ENCODE measurements around the gene TMCC1.
"Not testable (repeated sequence)": the region's sequence is repeated elsewhere in the genome, so short reads cannot be mapped to it uniquely, and the experiment has no call there.

Gene TMCC1

DNA sequence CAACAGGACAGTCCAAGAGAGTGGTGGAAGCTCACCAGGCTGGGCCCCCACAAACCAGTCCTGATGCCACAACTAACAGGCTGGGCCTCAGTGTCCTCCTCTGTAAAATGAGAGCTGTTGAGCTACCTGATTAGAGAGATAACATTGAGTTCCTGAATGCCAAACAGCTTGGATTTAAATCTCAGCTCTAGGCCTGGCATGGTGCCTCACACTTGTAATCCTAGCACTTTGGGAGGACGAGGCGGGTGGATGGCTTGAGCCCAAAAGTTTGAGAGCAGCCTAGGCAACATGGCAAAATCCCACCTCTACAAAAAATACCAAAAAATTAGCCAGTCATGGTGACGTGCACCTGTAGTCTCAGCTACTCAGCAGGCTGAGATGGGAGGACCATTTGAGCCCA is 20.1 kb upstream of the TMCC1 start:
- no peak for ATAC-seq
- Mint-ChIP-seq H3K9me3 (peaks cover 18% of the 10 kb centered on the region), H3K27ac (no peak overlapping the region), H3K36me3 (no peaks in the 10 kb centered on the region), H3K4me3 (no peak overlapping the region), H3K4me1 (no peaks in the 10 kb centered on the region)
- DNase-seq (ENCODE audit: low spot score in 2 of 2) = no peak

DNA sequence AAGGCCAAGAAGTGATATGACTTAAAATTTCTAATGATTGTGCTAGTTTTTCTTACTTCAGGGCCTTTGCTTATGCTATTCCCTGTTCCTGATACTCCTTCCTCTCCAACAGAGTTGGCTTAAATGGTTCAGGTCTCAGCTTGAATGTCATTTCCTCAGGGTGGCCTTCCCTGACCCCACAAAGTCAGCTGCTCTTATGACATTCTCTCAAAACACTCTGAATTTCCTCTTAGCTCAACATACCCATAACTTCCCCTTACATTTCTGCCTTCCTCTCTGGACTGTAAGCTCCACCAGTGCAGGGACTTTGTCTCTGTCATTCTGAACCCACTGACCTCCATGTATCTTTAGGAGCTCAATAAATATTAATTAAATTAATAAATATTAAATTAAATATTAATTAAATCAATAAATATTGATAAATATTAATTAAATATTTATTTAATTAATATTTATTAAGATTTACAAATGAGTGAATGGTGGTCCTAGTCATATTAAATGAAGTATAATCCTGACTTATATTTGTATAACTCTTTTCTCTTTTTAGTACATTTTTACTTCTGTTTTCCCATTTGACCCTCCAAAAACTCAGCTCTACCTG is 17.9 kb upstream of the TMCC1 start:
- no peak overlapping the region for H3K27ac Mint-ChIP-seq
- peaks cover 9% of the 10 kb centered on the region for H3K9me3 Mint-ChIP-seq
- H3K4me3 Mint-ChIP-seq = no peak overlapping the region
- no peak for ATAC-seq
- H3K4me1 Mint-ChIP-seq = no peaks in the 10 kb centered on the region
- DNase-seq (ENCODE audit: low spot score in 2 of 2) = no peak
- H3K36me3 Mint-ChIP-seq = no peaks in the 10 kb centered on the region

DNA sequence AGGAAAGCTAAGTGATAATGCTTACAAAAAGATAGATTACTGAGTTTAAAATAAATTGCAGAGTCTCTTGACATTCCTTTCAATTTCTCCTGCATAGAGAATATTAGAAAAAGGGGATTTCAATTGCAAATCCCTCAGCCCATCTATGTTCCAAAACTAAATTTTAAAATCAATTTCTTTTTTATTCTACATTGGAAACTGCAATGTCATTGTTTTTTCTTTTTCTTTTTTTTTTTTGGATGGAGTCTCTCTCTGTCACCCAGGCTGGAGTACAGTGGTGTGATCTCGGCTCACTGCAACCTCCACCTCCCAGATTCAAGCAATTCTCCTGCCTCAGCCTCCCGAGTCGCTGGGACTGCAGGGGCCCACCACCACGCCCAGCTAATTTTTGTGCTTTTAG is 15.7 kb upstream of the TMCC1 start:
- ATAC-seq; H3K4me1 Mint-ChIP-seq; H3K9me3 Mint-ChIP-seq; H3K27ac Mint-ChIP-seq; H3K36me3 Mint-ChIP-seq; H3K4me3 Mint-ChIP-seq; DNase-seq (ENCODE audit: low spot score in 2 of 2): not testable (repeated sequence)

GRCh38 chr3:129908417-129908816 is 14.9 kb upstream of the TMCC1 start:
- Mint-ChIP-seq H3K27ac (no peak overlapping the region), H3K4me3 (no peak overlapping the region), H3K36me3 (no peaks in the 10 kb centered on the region), H3K9me3 (peaks cover 6% of the 10 kb centered on the region), H3K4me1 (no peaks in the 10 kb centered on the region)
- ATAC-seq = no peak
- DNase-seq (ENCODE audit: low spot score in 2 of 2) = no peak

DNA sequence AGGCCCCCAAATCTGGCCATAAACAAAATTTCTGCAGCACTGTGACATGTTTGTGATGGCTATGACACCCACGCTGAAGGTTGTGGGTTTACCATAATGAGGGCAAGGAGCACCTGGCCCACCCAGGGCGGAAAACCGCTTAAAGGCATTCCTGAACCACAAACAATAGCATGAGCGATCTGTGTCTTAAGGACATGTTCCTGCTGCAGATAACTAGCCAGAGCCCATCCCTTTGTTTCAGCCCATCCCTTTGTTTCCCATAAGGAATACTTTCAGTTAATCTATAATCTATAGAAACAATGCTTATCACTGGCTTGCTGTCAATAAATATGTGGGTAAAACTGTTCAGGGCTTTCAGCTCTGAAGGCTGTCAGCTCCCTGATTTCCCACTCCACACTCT is 7.8 kb upstream of the TMCC1 start:
- not testable (repeated sequence) for H3K27ac Mint-ChIP-seq; H3K36me3 Mint-ChIP-seq; H3K4me3 Mint-ChIP-seq; H3K4me1 Mint-ChIP-seq; DNase-seq (ENCODE audit: low spot score in 2 of 2); ATAC-seq; H3K9me3 Mint-ChIP-seq

DNA sequence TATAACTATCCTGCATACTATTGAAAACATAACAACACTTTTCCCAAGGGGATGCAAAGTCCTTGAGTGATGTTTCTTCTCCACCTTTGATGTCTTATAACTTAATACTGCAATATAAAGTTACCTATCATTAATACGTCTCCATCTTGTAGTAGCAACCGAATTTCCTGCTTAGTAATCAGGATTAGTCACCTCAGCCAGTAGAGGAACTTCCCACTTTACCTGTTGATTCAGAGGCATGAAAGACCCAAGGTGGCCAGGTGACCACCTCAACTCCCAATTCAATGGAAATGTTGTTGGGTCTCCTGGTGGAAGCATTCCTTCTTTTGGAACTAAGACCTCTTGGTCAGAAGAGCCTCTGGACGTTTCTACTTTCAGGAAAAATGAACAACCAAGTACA is 3.5 kb upstream of the TMCC1 start:
- Mint-ChIP-seq H3K36me3 (peaks cover 16% of the 10 kb centered on the region), H3K27ac (no peak overlapping the region), H3K9me3 (no peaks in the 10 kb centered on the region), H3K4me1 (peaks cover 18% of the 10 kb centered on the region), H3K4me3 (no peak overlapping the region)
- no peak for ATAC-seq
- DNase-seq (ENCODE audit: low spot score in 2 of 2) = no peak

DNA sequence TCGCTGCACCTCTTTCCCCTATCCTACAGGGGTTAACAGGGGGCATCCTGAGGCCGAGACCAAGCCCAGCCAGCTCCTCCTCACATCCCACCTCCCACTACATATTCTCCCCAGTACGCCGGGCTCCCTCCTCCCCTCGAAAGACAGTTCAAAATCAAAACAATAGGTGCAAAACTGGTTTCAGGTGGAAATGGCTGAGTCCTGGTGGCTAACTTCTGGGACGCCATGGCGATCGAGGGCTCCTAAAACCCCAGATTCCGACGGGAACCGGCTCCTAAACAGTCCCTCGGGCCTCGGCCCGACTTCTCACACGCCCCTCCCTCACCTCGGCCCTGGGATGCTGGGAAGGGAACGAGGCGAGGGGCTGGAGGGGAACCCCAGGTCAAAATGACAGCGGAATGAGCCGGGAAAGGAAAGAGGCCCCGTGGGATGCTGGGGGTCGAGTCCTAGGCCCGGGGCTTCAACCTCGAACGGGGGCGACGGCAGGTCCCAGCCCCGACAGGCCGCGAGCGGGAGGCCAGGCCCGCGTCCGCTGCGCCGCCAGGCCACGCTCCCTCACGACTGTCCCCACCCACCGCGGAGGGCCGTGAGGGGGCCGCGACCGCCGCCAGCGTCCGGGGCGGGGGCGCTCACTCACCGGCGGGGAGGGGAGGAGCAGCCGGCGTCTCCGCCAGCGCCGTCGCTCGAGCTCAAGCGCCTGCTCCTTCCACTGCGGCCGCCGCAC is 492 bp downstream of the TMCC1 start:
- peaks cover 43% of the 10 kb centered on the region for H3K4me1 Mint-ChIP-seq

DNA sequence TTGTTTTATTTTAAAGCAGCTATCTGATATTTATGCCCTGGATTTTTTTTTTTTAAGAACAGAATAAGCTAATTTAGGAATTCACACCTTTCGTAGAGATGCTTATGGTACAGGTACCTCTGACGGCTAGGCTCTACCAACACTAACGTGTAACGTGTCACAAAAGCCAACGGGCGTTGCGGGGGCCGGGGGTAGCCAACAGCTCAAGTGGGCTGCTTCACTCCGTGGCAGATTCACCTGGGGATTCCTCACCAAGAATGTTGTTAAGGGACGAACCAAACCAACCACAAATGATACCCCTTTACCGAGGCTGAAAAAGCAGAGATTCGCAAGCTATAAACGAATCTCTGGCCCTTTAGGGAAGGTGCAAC is 1.0 kb downstream of the TMCC1 start:
- H3K4me1 Mint-ChIP-seq = peaks cover 49% of the 10 kb centered on the region
- peak in 1 of 2 donors; percentile 11 for DNase-seq (ENCODE audit: low spot score in 2 of 2)

More for the DNA sequence above, 492 bp downstream of the TMCC1 start:
- H3K27ac Mint-ChIP-seq = peak overlapping the region; percentile 91
- peak overlapping the region; percentile 89 for H3K4me3 Mint-ChIP-seq
- ATAC-seq (peak; percentile 89), DNase-seq (ENCODE audit: low spot score in 2 of 2) (peak in 1 of 2 donors; percentile 70)
- peaks cover 16% of the 10 kb centered on the region for H3K36me3 Mint-ChIP-seq
- no peaks in the 10 kb centered on the region for H3K9me3 Mint-ChIP-seq

GRCh38 chr3:129890891-129891290 is 2.6 kb downstream of the TMCC1 start:
- DNase-seq (ENCODE audit: low spot score in 2 of 2) = no peak
- no peak overlapping the region for H3K27ac Mint-ChIP-seq
- H3K36me3 Mint-ChIP-seq = peaks cover 16% of the 10 kb centered on the region
- H3K4me3 Mint-ChIP-seq = no peak overlapping the region
- H3K4me1 Mint-ChIP-seq = peaks cover 49% of the 10 kb centered on the region
- no peaks in the 10 kb centered on the region for H3K9me3 Mint-ChIP-seq
- no peak for ATAC-seq

More for the DNA sequence above, 1.0 kb downstream of the TMCC1 start:
- Mint-ChIP-seq H3K36me3 (peaks cover 16% of the 10 kb centered on the region), H3K27ac (peak overlapping the region; percentile 91), H3K9me3 (no peaks in the 10 kb centered on the region), H3K4me3 (peak overlapping the region; percentile 89)
- no peak for ATAC-seq

GRCh38 chr3:129890125-129890524 is 3.4 kb downstream of the TMCC1 start:
- Mint-ChIP-seq H3K4me3 (no peak overlapping the region), H3K27ac (no peak overlapping the region), H3K36me3 (peaks cover 16% of the 10 kb centered on the region), H3K4me1 (peaks cover 49% of the 10 kb centered on the region), H3K9me3 (no peaks in the 10 kb centered on the region)
- ATAC-seq = no peak
- no peak for DNase-seq (ENCODE audit: low spot score in 2 of 2)

DNA sequence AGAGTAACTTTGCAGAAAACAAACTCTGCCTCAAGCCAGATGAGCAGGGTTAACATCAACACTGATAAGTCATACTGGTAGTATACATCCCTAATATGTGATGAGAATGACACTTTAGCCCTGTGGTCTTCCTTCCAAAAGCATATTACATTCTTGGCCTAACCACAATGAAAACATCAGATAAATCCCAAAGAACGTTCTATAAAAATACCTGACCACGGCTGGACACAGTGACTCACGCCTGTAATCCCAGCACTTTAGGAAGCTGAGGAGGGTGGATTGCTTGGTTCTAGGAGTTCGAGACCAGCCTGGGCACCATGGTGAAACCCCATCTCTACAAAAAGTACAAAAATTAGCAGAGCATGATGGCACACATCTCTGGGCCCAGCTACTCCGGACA is 4.7 kb downstream of the TMCC1 start:
- ATAC-seq = no peak
- DNase-seq (ENCODE audit: low spot score in 2 of 2) = no peak
- peaks cover 9% of the 10 kb centered on the region for H3K36me3 Mint-ChIP-seq
- peaks cover 41% of the 10 kb centered on the region for H3K4me1 Mint-ChIP-seq
- H3K9me3 Mint-ChIP-seq = no peaks in the 10 kb centered on the region
- no peak overlapping the region for H3K27ac Mint-ChIP-seq
- no peak overlapping the region for H3K4me3 Mint-ChIP-seq

DNA sequence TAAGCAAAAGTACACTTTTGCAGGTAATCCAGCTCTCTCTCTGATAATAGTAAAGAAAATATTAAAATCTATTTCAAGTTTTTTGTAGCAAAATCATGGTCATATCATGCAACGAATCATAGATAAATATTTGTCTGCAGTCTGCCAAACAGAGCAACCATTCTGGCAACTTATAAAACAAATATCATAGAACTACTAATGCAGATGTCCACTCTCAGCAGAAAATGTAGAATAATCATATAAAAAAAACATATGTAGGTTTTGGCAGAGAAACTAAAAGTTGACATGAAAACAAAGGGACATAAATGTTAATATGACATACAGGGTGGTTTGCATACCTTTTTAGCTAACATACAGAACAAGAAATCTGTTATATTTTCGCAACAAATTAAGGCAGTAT is 12.2 kb downstream of the TMCC1 start:
- Mint-ChIP-seq H3K9me3 (no peaks in the 10 kb centered on the region), H3K27ac (no peak overlapping the region), H3K4me3 (no peak overlapping the region), H3K36me3 (peaks cover 48% of the 10 kb centered on the region), H3K4me1 (peaks cover 9% of the 10 kb centered on the region)
- no peak for DNase-seq (ENCODE audit: low spot score in 2 of 2)
- no peak for ATAC-seq

- Mint-ChIP-seq H3K4me3 (no peak overlapping the region), H3K27ac (no peak overlapping the region), H3K36me3 (peaks cover 76% of the 10 kb centered on the region), H3K4me1 (peaks cover 9% of the 10 kb centered on the region), H3K9me3 (no peaks in the 10 kb centered on the region)
- no peak for ATAC-seq
- no peak for DNase-seq (ENCODE audit: low spot score in 2 of 2)
Observed at GRCh38 chr3:129878355-129878754, 15.2 kb downstream of the TMCC1 start.

DNA sequence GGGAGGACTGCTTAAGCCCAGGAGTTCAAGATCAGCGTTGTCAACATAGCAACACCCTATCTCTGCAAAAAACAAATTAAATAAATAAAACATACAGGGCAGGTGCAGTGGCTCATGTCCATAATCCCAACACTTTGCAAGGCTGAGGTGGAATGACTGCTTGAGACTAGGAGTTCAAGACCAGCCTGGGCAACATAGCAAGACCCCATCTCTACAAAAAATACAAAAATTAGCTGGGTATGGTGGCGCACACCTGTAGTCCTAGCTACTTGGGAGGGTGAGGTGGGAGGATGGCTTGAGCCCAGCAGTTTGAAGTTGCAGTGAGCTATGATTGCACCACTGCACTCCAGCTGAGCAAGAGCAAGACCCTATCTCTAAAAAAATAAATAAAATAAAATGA is 19.0 kb downstream of the TMCC1 start:
- Mint-ChIP-seq H3K4me1 (peaks cover 15% of the 10 kb centered on the region), H3K36me3 (peaks cover 81% of the 10 kb centered on the region)
- not testable (repeated sequence) for DNase-seq (ENCODE audit: low spot score in 2 of 2); ATAC-seq; H3K27ac Mint-ChIP-seq; H3K4me3 Mint-ChIP-seq; H3K9me3 Mint-ChIP-seq

- H3K9me3 Mint-ChIP-seq = no peaks in the 10 kb centered on the region
- no peak for DNase-seq (ENCODE audit: low spot score in 2 of 2)
- peaks cover 27% of the 10 kb centered on the region for H3K36me3 Mint-ChIP-seq
Observed at GRCh38 chr3:129868912-129869311, 24.6 kb downstream of the TMCC1 start.

DNA sequence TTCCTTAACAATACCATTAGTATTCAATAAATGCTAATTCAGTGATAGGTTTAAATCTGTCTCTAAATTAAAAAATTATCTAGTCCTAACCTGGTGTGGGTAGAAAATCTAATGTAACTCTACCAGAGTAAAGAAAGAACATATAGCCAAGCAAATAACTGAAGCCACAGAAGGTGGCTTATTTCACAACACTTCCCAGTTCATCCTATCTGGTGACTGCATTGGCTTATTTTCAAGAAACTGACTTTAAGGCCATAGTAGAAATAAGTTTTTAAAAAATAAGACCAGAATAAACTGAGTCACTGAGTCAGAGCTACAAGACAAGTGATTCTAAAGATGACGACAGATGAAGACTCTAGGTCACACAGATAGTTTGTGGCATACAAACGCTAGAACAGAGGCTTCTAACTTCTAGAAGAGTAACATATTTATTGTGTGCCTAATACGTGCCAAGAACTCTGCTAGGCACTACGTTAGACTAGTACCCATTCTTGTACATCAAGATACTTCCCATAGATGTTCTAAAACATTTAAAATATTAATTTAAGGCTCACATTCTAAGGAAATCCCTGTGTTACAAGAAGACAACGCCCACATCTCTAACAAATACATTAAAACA is 25.9 kb downstream of the TMCC1 start:
- Mint-ChIP-seq H3K36me3 (peaks cover 14% of the 10 kb centered on the region), H3K4me1 (peaks cover 16% of the 10 kb centered on the region), H3K27ac (no peak overlapping the region), H3K9me3 (no peaks in the 10 kb centered on the region), H3K4me3 (no peak overlapping the region)
- DNase-seq (ENCODE audit: low spot score in 2 of 2) = no peak
- ATAC-seq = no peak

More at GRCh38 chr3:129868912-129869311, 24.6 kb downstream of the TMCC1 start:
- H3K4me3 Mint-ChIP-seq = no peak overlapping the region
- H3K27ac Mint-ChIP-seq = no peak overlapping the region
- peaks cover 16% of the 10 kb centered on the region for H3K4me1 Mint-ChIP-seq
- ATAC-seq = no peak

Data from stimulated activated effector memory CD8-positive, alpha-beta T cell treated with anti-CD3 and anti-CD28 coated beads, Interleukin-12 subunit alpha, Interleukin-12 subunit beta, amount 100 ng/mL, for 72 hours (primary cell).